A673 (cell line): ENCODE results near the gene AFG1L. TPM values are rescaled to one million over a fixed set of nuclear protein-coding genes. Genes with fewer than 3 reads are reported as not detected.

Source experiments
- BruUV-seq: library from RNA; stranded (reverse); fragments of 400-500 nt; replicated peaks from 2 replicates; lab custom pipeline; 2021; lab: Mats Ljungman, UMichigan
- CTCF ChIA-PET: fragments of 300-600 bp; sonication (Branson Sonifier 250); formaldehyde crosslinking; loops from one replicate; lab custom pipeline; 2022; ENCODE audit warnings: antibody characterized with exemption; lab: Charles Lee
- POLR2A ChIA-PET: fragments of 300-600 bp; sonication (Branson Sonifier 250); formaldehyde crosslinking; loops from one replicate; lab custom pipeline; 2022; ENCODE audit warnings: antibody characterized with exemption; ENCODE audit not compliant: low non-redundant PET; lab: Charles Lee
- DNase-seq: peaks from one replicate; pipeline ENCODE4 v3.0.0-alpha.2; 2015; ENCODE audit warnings: low spot score
- H3K27ac ChIP-seq: fragments of 200-600 bp; sonication (generic); 2 replicates; pipeline ENCODE4 v1.5.1; 2016; ENCODE audit warnings: mixed run types, low read depth, mild to moderate bottlenecking, mixed read lengths, antibody characterized with exemption, low read length; ENCODE audit not compliant: poor library complexity, severe bottlenecking
- H3K27me3 ChIP-seq: fragments of 200-600 bp; sonication (generic); replicated peaks from 2 replicates; pipeline ENCODE4 v1.6.1; 2017; ENCODE audit warnings: mixed run types, low read depth, mild to moderate bottlenecking, mixed read lengths, antibody characterized with exemption, low read length; ENCODE audit not compliant: insufficient read depth, poor library complexity
- H3K36me3 ChIP-seq: fragments of 200-600 bp; sonication (generic); 2 replicates; pipeline ENCODE4 v1.6.1; 2016; ENCODE audit warnings: mixed run types, mild to moderate bottlenecking, mixed read lengths, antibody characterized with exemption, low read length; ENCODE audit not compliant: insufficient read depth, poor library complexity, severe bottlenecking
- H3K4me1 ChIP-seq: fragments of 200-600 bp; sonication (generic); 2 replicates; pipeline ENCODE4 v1.6.1; 2017; ENCODE audit warnings: mixed run types, mild to moderate bottlenecking, mixed read lengths, antibody characterized with exemption, low read length; ENCODE audit not compliant: insufficient read depth, poor library complexity, severe bottlenecking
- H3K4me3 ChIP-seq: fragments of 200-600 bp; sonication (generic); 2 replicates; pipeline ENCODE4 v1.5.1; 2016; ENCODE audit warnings: low read depth, mixed run types, mild to moderate bottlenecking, mixed read lengths, low read length; ENCODE audit not compliant: poor library complexity, severe bottlenecking
- H3K9me3 ChIP-seq: fragments of 200-600 bp; sonication (generic); 2 replicates; pipeline ENCODE4 v1.6.1; 2016; ENCODE audit warnings: mixed run types, low read depth, mild to moderate bottlenecking, mixed read lengths, antibody characterized with exemption, low read length; ENCODE audit not compliant: poor library complexity, severe bottlenecking
- CTCF ChIP-seq: fragments of 300-800, 200-600 bp; sonication (generic); conservative IDR thresholded peaks from 2 replicates; pipeline ENCODE4 v1.5.1; 2017; ENCODE audit warnings: low read depth, mild to moderate bottlenecking, antibody characterized with exemption, low read length, moderate library complexity, mixed read lengths
- EZH2 ChIP-seq: fragments of 200-600 bp; sonication (generic); IDR thresholded peaks from 2 replicates; pipeline ENCODE4 v1.6.1; 2017; ENCODE audit warnings: borderline replicate concordance, low read depth, mild to moderate bottlenecking, mixed read lengths, antibody characterized with exemption, low read length; ENCODE audit not compliant: poor library complexity, severe bottlenecking
- intact Hi-C: fragments of 100-400 bp; cut with micrococcal nuclease; formaldehyde crosslinking; loops from one replicate; pipeline ENCODE4 v1.10.0; 2022; ENCODE audit not compliant: unreplicated experiment
- total RNA-seq: library from RNA; stranded (reverse); gene quantifications from 2 replicates; pipeline ENCODE4 v1.2.3, GENCODE V29; 2021

The AFG1L gene
- total RNA-seq, 1 experiment from 2014 or later, result 7.5 TPM

DNA sequence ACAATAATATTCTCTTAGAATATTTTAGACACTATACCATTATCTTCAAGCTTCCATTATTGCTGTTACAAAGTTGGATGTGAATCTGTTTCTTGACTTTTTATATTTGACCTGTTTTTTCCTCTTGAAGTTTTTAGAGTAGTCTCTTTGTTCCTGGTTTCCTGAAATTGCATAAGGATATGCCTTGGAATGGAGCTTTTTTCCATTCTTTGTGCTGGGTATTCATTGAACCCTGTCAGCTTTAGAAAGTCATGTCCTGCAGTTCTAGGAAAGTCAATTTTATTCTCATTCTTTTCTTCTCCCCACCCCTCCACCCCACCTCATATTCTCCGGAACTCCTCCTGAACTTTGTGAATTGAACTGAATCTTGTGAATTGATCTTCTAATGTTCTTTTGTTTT is 173.5 kb downstream of the AFG1L start:
- POLR2A ChIA-PET, result no interaction called here
- no peaks in the 10 kb centered on the region for H3K27me3 ChIP-seq
- H3K36me3 ChIP-seq, result no peaks in the 10 kb centered on the region
- H3K9me3 ChIP-seq, result no peaks in the 10 kb centered on the region
- no peaks in the 10 kb centered on the region for H3K4me1 ChIP-seq
- BruUV-seq, result no TSS peak
- H3K27ac ChIP-seq, result no peak overlapping the region
- TF ChIP-seq EZH2 (no peak), CTCF (no peak)
- DNase-seq, result no peak
- no peak overlapping the region for H3K4me3 ChIP-seq
- intact Hi-C loops, result no loop called here
- CTCF ChIA-PET, result no interaction called here

DNA sequence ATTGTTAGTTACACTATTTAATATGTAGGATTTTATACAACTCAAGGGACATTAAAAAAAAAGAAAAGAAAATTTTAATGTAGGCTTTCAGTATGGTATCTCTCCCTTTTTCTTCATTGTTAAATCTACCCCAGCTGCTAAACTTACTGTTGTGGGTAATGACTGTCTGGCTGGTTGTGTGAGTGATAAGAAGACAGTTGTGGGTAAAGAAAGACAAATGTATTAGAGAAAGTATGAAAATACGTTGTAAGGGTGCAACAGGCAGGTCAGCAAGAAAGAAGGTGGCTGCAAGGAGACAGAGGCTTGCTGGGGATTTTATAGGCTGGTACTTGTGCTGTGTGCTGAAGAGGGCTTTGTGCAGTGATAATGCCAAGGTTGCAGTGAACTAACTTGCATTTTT is 174.5 kb downstream of the AFG1L start:
- Histone ChIP-seq H3K9me3 (no peaks in the 10 kb centered on the region), H3K4me1 (no peaks in the 10 kb centered on the region), H3K4me3 (no peak overlapping the region), H3K36me3 (no peaks in the 10 kb centered on the region), H3K27ac (no peak overlapping the region), H3K27me3 (no peaks in the 10 kb centered on the region)
- no TSS peak for BruUV-seq
- DNase-seq, result no peak
- TF ChIP-seq EZH2 (no peak), CTCF (no peak)
- POLR2A ChIA-PET, result no interaction called here
- intact Hi-C loops, result no loop called here
- CTCF ChIA-PET, result no interaction called here

DNA sequence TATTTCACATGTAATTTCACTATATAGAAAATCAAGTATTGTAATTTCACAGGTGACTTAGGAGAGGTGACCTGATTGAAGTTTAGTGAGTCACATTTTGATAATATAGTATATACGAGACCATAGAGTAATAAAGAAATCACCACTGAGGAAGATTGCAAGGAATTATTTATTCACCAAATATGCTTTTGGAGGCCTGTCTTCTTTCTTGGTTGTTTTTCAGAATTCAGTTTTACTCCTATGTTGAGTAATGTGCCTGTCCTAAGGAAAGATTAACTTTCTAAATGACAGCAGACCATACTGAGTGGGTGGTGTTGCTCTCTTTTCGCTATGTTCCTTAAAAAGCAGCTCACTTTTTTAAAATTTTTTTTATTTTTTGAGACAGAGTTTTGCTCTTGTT is 178.3 kb downstream of the AFG1L start:
- no peak for DNase-seq
- CTCF ChIA-PET, result no interaction called here
- H3K4me3 ChIP-seq, result no peak overlapping the region
- no peaks in the 10 kb centered on the region for H3K4me1 ChIP-seq
- no TSS peak for BruUV-seq
- no peaks in the 10 kb centered on the region for H3K27me3 ChIP-seq
- H3K36me3 ChIP-seq, result no peaks in the 10 kb centered on the region
- no peak overlapping the region for H3K27ac ChIP-seq
- POLR2A ChIA-PET, result no interaction called here
- TF ChIP-seq EZH2 (no peak), CTCF (no peak)
- H3K9me3 ChIP-seq, result no peaks in the 10 kb centered on the region
- intact Hi-C loops, result no loop called here
